ENCODE results near the gene LIMA1.
"Not testable (repeated sequence)": the region's sequence is repeated elsewhere in the genome, so short reads cannot be mapped to it uniquely, and the experiment has no call there.

The LIMA1 gene

GRCh38 chr12:50246873-50247612 lies 36.3 kb downstream of the LIMA1 start:
- DNase-seq, result no peak

- DNase-seq, result no peak
Observed at GRCh38 chr12:50246197-50246865, 37.0 kb downstream of the LIMA1 start.

GRCh38 chr12:50243507-50243906 lies 39.8 kb downstream of the LIMA1 start:
- no peak for DNase-seq

- no peak for DNase-seq
Observed at GRCh38 chr12:50242751-50243191, 40.5 kb downstream of the LIMA1 start.

GRCh38 chr12:50241178-50241577 lies 42.1 kb downstream of the LIMA1 start:
- no peak for DNase-seq

GRCh38 chr12:50240792-50241114 lies 42.6 kb downstream of the LIMA1 start:
- DNase-seq, result no peak

GRCh38 chr12:50240096-50240791 lies 43.1 kb downstream of the LIMA1 start:
- DNase-seq, result no peak

- no peak for DNase-seq
Observed at GRCh38 chr12:50239355-50239891, 43.9 kb downstream of the LIMA1 start.

GRCh38 chr12:50234347-50234746 lies 49.0 kb downstream of the LIMA1 start:
- no peak for DNase-seq

GRCh38 chr12:50232771-50233209 lies 50.5 kb downstream of the LIMA1 start:
- DNase-seq, result no peak

- no peak for DNase-seq
Observed at GRCh38 chr12:50232206-50232605, 51.1 kb downstream of the LIMA1 start.

- no peak for DNase-seq
Observed at GRCh38 chr12:50231346-50231745, 52.0 kb downstream of the LIMA1 start.

- no peak for DNase-seq
Observed at GRCh38 chr12:50230217-50230616, 53.1 kb downstream of the LIMA1 start.

GRCh38 chr12:50224026-50224692 lies 59.2 kb downstream of the LIMA1 start:
- DNase-seq, result no peak

- no peak for DNase-seq
Observed at GRCh38 chr12:50222275-50222783, 61.0 kb downstream of the LIMA1 start.

GRCh38 chr12:50221228-50222008 lies 61.9 kb downstream of the LIMA1 start:
- no peak for DNase-seq

- DNase-seq, result no peak
Observed at GRCh38 chr12:50220363-50220995, 62.8 kb downstream of the LIMA1 start.

- no peak for DNase-seq
Observed at GRCh38 chr12:50219544-50219943, 63.8 kb downstream of the LIMA1 start.

- not testable (repeated sequence) for DNase-seq
Observed at GRCh38 chr12:50219001-50219400, 64.3 kb downstream of the LIMA1 start.

GRCh38 chr12:50218386-50218785 lies 64.9 kb downstream of the LIMA1 start:
- DNase-seq, result no peak

- DNase-seq, result no peak
Observed at GRCh38 chr12:50217202-50217601, 66.1 kb downstream of the LIMA1 start.

- DNase-seq, result no peak
Observed at GRCh38 chr12:50215033-50215432, 68.3 kb downstream of the LIMA1 start.
